ENCODE results near the gene ARFGAP3. TPM values are rescaled to one million over a fixed set of nuclear protein-coding genes. Genes with fewer than 3 reads are reported as not detected.
A peak's percentile ranks its signal among the peaks of the same experiment; 100 is the strongest.

ARFGAP3 gene
- total RNA-seq, 4 donors from 2014 or later: 43.0 to 106 (median 50.5) TPM

GRCh38 chr22:42816336-42816735 is 40.7 kb downstream of the ARFGAP3 start:
- ATAC-seq (ENCODE audit: low FRiP score) (no peak), DNase-seq (ENCODE audit: low spot score) (no peak)
- TF ChIP-seq CTCF (IDR thresholded peaks at IDR 0.05): no peak

- no peak for ATAC-seq (ENCODE audit: low FRiP score)
- DNase-seq (ENCODE audit: low spot score): no peak
- no peak for TF ChIP-seq CTCF (IDR thresholded peaks at IDR 0.05)
Measured at GRCh38 chr22:42814616-42815015, 42.5 kb downstream of the ARFGAP3 start.

- DNase-seq (ENCODE audit: low spot score): no peak
- no peak for TF ChIP-seq CTCF (IDR thresholded peaks at IDR 0.05)
- ATAC-seq (ENCODE audit: low FRiP score): no peak
Measured at GRCh38 chr22:42814215-42814614, 42.9 kb downstream of the ARFGAP3 start.

GRCh38 chr22:42813501-42813900 is 43.6 kb downstream of the ARFGAP3 start:
- DNase-seq (ENCODE audit: low spot score): no peak
- ATAC-seq (ENCODE audit: low FRiP score): peak; percentile 33
- no peak for TF ChIP-seq CTCF (IDR thresholded peaks at IDR 0.05)

- no peak for DNase-seq (ENCODE audit: low spot score)
- TF ChIP-seq CTCF (IDR thresholded peaks at IDR 0.05): no peak
- no peak for ATAC-seq (ENCODE audit: low FRiP score)
Measured at GRCh38 chr22:42811459-42811858, 45.6 kb downstream of the ARFGAP3 start.

- ATAC-seq (ENCODE audit: low FRiP score): no peak
- no peak for DNase-seq (ENCODE audit: low spot score)
- TF ChIP-seq CTCF (IDR thresholded peaks at IDR 0.05): no peak
Measured at GRCh38 chr22:42808521-42808920, 48.6 kb downstream of the ARFGAP3 start.

- no peak for TF ChIP-seq CTCF (IDR thresholded peaks at IDR 0.05)
- ATAC-seq (ENCODE audit: low FRiP score): no peak
- DNase-seq (ENCODE audit: low spot score): no peak
Measured at GRCh38 chr22:42807185-42807584, 49.9 kb downstream of the ARFGAP3 start.

All from omental fat pad (tissue), 4 donors.